Measurements from ENCODE around the gene SULT1A2. TPM values are rescaled to one million over a fixed set of nuclear protein-coding genes. Genes with fewer than 3 reads are reported as not detected.
"Not testable (repeated sequence)": the region's sequence is repeated elsewhere in the genome, so short reads cannot be mapped to it uniquely, and the experiment has no call there.

Gene SULT1A2
- total and polyA plus RNA-seq, 9 donors = 0.13 to 1.6 (median 0.78) TPM

- TF ChIP-seq EP300 (IDR thresholded peaks at IDR 0.05) = no peak
- TF ChIP-seq POLR2A (IDR thresholded peaks at IDR 0.05) = no peak
- no peak for TF ChIP-seq CTCF (IDR thresholded peaks at IDR 0.05)
- no peaks in the 10 kb centered on the region for H3K36me3 ChIP-seq
- H3K9me3 ChIP-seq = no peaks in the 10 kb centered on the region
- intact Hi-C loops (cut with DNase I) = no loop called here
- H3K4me3 ChIP-seq = no peak overlapping the region
- H3K4me1 ChIP-seq (ENCODE audit: insufficient read depth) = no peaks in the 10 kb centered on the region
- H3K27ac ChIP-seq = no peak overlapping the region
- H3K27me3 ChIP-seq = no peaks in the 10 kb centered on the region
- 74 to 77% (median 77%) methylated on average over 7 of the region's 7 CpGs for WGBS, 3 donors
- no peak for DNase-seq
Measured at GRCh38 chr16:28616636-28617035, 19.8 kb upstream of the SULT1A2 start.

- DNase-seq; H3K36me3 ChIP-seq; H3K4me3 ChIP-seq; intact Hi-C loops (cut with DNase I); H3K4me1 ChIP-seq (ENCODE audit: insufficient read depth); H3K27me3 ChIP-seq; H3K9me3 ChIP-seq; H3K27ac ChIP-seq: not testable (repeated sequence)
- WGBS, 3 donors = 75 to 77% (median 77%) methylated on average over 7 of the region's 7 CpGs
Measured at GRCh38 chr16:28616224-28616577, 19.4 kb upstream of the SULT1A2 start.

GRCh38 chr16:28615486-28616223 lies 18.8 kb upstream of the SULT1A2 start:
- intact Hi-C loops (cut with DNase I); H3K9me3 ChIP-seq; H3K4me1 ChIP-seq (ENCODE audit: insufficient read depth); H3K27me3 ChIP-seq; H3K4me3 ChIP-seq; H3K36me3 ChIP-seq; H3K27ac ChIP-seq: not testable (repeated sequence)
- 43 to 47% (median 44%) methylated on average over 17 of the region's 24 CpGs for WGBS, 3 donors
- peak; percentile 53 to 65 (median 64) for DNase-seq
- TF ChIP-seq CTCF (IDR thresholded peaks at IDR 0.05) = peak; percentile 35 to 45 (median 45)

- DNase-seq, H3K9me3 ChIP-seq: not testable (repeated sequence)
- 79 to 87% (median 86%) methylated on average over 6 to 16 of the region's 16 CpGs for WGBS, 3 donors
Measured at GRCh38 chr16:28614561-28614960, 17.7 kb upstream of the SULT1A2 start.

GRCh38 chr16:28613912-28614311 lies 17.1 kb upstream of the SULT1A2 start:
- WGBS, 3 donors = 30% methylated on average over 7 of the region's 26 CpGs; no CpG with 5 or more reads in 2 of the 3 donors
- H3K27me3 ChIP-seq; H3K36me3 ChIP-seq; H3K4me1 ChIP-seq (ENCODE audit: insufficient read depth); DNase-seq; H3K4me3 ChIP-seq; H3K9me3 ChIP-seq; intact Hi-C loops (cut with DNase I); H3K27ac ChIP-seq: not testable (repeated sequence)

More at GRCh38 chr16:28614561-28614960, 17.7 kb upstream of the SULT1A2 start:
- H3K27me3 ChIP-seq; intact Hi-C loops (cut with DNase I); H3K27ac ChIP-seq; H3K4me1 ChIP-seq (ENCODE audit: insufficient read depth); H3K36me3 ChIP-seq; H3K4me3 ChIP-seq: not testable (repeated sequence)

- H3K9me3 ChIP-seq; H3K27me3 ChIP-seq; H3K4me3 ChIP-seq; H3K4me1 ChIP-seq (ENCODE audit: insufficient read depth); DNase-seq; intact Hi-C loops (cut with DNase I); H3K36me3 ChIP-seq; H3K27ac ChIP-seq: not testable (repeated sequence)
- WGBS, 3 donors = no CpG with 5 or more reads among the region's 17 CpGs
Measured at GRCh38 chr16:28612359-28613280, 15.8 kb upstream of the SULT1A2 start.
